DOHH2 (cell line): ENCODE data around the gene TRIM62.
A peak's percentile ranks its signal among the peaks of the same experiment; 100 is the strongest.

Source experiments
- EZH2phosphoT487 ChIP-seq: fragments of 200-600 bp; sonication (generic); IDR thresholded peaks from 2 replicates; pipeline ENCODE4 v1.6.1; 2017; ENCODE audit warnings: borderline replicate concordance, mild to moderate bottlenecking, antibody characterized with exemption, low read length, moderate library complexity, mixed read lengths
- TF ChIP-seq, protein P1 (sequence below): fragments of 200-600 bp; sonication (generic); IDR thresholded peaks from one replicate; pipeline ENCODE4 v1.5.1; 2014; ENCODE audit warnings: antibody characterized with exemption, mild to moderate bottlenecking, low read depth, low read length; ENCODE audit not compliant: poor library complexity, severe bottlenecking

DNA sequence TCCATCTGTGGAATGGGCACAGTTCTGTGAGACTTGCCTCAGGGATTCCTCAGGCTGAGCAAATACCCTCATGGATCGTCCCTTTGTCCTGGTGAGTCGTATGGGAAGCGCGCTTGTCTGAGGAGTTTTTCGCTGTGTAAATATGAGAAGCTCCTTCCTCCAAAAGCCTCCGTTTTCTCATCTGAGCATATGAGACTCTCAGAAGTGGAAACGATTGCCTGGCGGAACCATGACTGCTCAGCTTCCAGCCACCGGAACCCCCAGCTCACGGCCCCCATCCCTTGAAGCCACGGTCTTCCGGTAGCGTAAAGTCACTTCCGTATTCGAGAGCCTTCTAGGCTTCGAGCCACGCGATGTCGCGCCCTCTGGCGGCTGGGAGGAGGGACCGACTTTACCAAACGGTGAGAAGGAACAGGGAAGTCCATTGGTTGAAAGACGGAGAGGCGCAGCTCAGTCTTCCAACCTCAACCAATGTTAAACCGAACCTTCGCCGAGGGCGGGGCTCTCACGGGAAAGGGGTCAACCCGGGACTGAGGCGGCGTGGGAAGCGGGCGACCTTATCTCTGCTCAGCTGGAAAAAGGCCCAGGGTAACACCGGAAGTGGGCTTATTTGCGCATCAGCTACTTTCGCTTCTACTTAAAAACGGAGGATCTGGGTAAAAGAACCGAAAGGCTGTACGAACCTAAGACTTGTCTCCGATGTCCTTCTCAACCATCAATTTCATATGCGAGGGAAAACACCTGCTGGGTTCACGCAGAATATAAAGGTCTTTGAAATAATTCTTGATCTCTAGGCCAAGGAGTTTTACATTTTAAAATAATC, 54.6 kb downstream of the TRIM62 start:
- TF ChIP-seq, protein P1, sequence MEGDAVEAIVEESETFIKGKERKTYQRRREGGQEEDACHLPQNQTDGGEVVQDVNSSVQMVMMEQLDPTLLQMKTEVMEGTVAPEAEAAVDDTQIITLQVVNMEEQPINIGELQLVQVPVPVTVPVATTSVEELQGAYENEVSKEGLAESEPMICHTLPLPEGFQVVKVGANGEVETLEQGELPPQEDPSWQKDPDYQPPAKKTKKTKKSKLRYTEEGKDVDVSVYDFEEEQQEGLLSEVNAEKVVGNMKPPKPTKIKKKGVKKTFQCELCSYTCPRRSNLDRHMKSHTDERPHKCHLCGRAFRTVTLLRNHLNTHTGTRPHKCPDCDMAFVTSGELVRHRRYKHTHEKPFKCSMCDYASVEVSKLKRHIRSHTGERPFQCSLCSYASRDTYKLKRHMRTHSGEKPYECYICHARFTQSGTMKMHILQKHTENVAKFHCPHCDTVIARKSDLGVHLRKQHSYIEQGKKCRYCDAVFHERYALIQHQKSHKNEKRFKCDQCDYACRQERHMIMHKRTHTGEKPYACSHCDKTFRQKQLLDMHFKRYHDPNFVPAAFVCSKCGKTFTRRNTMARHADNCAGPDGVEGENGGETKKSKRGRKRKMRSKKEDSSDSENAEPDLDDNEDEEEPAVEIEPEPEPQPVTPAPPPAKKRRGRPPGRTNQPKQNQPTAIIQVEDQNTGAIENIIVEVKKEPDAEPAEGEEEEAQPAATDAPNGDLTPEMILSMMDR: peak; percentile 95
- no peak for TF ChIP-seq EZH2phosphoT487
